ENCODE data around the gene RBM10.
A peak's percentile ranks its signal among the peaks of the same experiment; 100 is the strongest.
"Not testable (repeated sequence)": the region's sequence is repeated elsewhere in the genome, so short reads cannot be mapped to it uniquely, and the experiment has no call there.

RBM10 gene, protein sequence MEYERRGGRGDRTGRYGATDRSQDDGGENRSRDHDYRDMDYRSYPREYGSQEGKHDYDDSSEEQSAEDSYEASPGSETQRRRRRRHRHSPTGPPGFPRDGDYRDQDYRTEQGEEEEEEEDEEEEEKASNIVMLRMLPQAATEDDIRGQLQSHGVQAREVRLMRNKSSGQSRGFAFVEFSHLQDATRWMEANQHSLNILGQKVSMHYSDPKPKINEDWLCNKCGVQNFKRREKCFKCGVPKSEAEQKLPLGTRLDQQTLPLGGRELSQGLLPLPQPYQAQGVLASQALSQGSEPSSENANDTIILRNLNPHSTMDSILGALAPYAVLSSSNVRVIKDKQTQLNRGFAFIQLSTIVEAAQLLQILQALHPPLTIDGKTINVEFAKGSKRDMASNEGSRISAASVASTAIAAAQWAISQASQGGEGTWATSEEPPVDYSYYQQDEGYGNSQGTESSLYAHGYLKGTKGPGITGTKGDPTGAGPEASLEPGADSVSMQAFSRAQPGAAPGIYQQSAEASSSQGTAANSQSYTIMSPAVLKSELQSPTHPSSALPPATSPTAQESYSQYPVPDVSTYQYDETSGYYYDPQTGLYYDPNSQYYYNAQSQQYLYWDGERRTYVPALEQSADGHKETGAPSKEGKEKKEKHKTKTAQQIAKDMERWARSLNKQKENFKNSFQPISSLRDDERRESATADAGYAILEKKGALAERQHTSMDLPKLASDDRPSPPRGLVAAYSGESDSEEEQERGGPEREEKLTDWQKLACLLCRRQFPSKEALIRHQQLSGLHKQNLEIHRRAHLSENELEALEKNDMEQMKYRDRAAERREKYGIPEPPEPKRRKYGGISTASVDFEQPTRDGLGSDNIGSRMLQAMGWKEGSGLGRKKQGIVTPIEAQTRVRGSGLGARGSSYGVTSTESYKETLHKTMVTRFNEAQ

DNA sequence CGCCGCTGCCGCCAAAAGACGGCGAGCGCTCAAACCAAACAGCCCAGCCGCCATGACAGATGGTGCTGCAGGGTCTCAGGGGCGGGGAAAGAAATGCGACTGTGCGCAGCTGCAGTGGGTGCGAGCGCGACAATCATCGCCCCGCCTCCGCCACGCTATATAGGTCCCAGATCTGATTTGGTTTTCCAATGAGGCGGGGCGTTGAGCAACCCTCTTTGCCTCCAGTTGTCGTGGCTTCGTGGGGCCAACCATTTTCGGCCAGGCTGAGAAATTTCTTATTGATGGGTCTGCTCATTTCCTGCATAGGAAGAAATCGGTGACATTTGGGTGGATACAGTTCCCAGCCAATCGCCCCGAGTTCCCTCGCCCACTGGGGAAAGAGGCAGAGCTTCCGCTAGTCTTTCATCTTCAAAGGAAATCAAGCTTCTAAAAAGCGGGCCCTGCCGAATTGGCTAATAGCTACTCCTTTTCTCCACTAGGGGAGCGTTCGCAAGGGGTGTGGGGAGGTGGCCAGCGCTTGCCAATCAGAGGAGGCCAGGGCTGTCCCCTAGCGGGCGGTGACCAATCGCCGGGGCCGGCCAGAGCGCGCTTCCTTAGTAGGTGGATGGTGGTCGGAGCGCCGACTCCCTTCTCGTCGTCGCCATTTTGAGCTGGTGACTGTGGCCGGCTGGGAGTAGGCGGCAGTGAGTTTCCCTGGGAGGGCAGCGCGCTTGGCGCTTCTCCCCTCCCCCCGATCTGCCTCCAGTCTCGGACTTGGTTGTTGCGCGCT, at the start of gene RBM10, which contains the start of gene NDUFB11:
TSS of gene RBM10 (plus strand) at position 596 of the 769 bp plus-strand sequence. CDS start 2,261 bp downstream, outside the sequence.
TSS of gene NDUFB11 (minus strand) at position 77 of the 769 bp plus-strand sequence. CDS start at position 54, 23 bp downstream.
- DNase-seq = peak; percentile 81

DNA sequence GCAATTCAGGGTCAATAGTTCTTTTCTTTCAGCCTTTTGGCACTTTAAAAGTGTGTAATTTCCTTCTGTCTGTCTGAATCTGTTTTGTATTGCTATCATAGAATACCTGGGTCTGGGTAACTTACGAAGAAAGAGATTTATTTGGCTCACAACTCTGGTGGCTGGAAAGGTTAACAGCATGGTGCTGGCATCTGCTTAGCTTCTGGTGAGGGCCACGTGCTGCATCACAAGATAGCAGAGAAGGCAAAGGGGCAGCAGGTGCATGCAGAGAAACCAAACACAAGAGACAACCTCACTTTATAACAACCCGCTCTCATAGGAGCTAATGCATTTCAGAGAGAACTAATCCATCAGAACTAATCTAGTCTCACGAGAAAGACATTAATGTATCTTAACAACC, 48.0 kb upstream of the RBM10 start:
- no peak for DNase-seq

DNA sequence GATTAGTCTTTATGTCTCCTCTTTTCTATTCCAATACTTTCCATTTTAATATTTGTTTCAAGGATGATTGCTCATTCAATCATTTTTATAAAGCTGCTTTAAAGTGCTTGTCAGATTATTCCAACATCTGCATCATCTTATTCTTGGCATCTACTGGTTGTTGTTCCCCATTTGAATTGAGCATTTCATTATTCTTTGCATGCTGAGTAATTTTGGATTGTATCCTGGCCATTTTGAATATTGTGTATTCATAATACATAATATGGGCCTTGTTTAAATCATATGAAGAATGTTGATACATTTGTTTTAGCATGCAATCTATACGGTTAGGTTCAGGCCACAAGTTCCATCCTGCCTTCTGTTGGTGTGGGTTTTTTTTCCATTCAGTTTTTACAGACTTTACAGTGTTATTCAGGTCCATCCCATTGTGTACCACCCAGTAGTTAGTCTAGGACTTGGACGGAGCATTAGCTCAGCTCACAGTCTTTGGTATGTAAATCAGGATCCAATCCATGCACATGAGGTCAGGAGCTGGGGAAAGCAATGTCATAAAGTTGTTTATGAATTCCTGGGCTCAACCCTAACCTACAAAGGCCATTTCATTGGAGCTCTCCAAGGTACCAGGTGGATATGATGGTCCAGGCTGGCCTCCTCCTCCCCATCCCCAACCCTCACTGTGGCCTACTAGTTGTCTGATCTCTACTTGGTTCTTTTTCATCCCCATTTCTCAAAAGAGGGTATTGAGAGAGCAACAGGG, 46.5 kb upstream of the RBM10 start:
- DNase-seq = no peak

DNA sequence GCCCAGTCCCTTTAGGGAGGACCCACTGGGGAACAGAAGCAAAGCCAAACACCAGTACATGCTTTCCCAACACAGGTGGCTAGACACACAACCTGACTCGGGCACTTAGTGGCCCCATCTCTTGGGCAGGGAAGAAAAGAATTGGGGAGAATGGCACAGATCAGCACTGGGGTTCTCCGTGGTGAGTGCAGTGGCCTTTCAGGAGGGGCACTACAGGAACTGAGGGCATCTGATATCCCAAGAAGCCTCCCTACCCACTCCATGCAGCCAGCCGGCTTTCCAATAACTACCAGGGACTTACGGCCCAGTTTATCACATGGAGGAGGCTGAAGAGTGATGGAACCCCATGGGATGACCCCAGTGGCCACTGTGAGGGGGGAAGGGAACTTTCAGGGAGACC, 43.8 kb upstream of the RBM10 start:
- no peak for DNase-seq

DNA sequence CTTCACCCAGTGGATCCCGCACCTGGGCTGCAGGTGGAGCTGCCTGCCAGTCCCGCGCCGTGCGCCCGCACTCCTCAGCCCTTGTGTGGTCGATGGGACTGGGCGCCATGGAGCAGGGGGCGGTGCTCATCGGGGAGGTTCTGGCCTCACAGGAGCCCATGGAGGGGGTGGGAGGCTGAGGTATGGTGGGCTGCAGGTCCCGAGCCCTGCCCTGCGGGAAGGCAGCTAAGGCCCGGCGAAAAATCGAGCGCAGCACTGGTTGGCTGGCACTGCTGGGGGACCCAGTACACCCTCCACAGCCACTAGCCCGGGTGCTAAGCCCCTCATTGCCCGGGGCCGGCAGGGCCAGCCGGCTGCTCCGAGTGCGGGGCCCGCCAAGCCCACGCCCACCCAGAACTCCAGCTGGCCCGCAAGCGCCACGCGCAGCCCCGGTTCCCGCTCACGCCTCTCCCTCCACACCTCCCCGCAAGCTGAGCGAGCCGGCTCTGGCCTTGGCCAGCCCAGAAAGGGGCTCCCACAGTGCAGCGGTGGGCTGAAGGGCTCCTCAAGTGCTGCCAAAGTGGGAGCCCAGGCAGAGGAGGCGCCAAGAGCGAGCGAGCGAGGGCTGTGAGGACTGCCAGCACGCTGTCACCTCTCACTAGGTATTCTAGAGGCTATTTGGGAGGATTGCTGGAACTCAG, 33.9 kb upstream of the RBM10 start:
- not testable (repeated sequence) for DNase-seq

DNA sequence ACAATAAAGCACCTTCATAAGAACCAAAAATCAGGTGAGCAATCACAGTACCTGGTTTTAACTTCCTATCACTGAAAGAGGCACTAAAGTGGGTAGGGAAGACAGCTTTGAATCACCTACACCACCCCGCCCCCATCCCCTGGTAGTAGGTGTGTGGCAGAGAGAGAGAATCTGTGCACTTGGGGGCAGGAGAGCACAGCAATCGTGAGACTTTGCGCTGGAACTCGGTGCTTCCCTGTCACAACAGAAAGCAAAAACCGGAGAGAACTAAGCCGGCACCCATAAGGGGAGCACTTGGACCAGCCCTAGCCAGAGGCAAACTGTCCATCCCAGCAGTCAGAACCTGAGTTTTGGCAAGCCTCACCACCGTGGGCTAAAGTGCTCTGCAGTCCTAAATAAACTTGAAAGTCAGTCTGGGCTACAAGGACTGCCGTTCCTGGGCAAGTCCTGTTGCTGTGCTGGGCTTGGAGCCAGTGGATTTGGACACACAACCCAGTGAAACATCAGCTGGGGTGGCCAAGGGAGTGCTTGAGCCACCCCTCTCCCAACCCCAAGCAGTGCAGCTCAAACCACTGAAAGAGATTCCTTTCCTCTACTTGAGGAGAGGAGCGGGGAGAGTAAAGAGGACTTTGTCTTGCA, 32.6 kb upstream of the RBM10 start:
- DNase-seq = no peak

DNA sequence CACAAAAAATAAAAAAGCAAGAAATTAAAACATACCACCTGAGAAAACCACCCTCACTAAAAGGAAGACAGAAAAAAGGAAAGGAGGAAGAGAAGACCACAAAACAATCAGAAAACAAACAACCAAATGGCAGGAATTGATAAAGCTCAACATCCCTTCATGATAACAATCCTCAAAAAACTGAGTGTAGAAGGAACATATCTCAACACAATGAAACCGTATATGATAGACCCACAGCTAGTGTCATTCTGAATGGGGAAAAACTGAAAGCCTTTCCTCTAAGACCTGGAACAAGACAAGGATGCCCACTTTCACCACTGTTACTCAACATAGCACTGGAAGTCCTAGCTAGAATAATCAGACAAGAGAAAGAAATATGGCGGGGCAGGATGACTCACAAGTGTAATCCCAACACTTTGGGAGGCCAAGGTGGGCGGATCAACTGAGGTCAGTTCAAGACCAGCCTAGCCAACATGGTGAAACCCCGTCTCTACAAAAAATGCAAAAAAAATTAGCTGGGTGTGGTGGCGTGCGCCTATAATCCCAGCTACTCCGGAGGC, 28.4 kb upstream of the RBM10 start:
- not testable (repeated sequence) for DNase-seq

DNA sequence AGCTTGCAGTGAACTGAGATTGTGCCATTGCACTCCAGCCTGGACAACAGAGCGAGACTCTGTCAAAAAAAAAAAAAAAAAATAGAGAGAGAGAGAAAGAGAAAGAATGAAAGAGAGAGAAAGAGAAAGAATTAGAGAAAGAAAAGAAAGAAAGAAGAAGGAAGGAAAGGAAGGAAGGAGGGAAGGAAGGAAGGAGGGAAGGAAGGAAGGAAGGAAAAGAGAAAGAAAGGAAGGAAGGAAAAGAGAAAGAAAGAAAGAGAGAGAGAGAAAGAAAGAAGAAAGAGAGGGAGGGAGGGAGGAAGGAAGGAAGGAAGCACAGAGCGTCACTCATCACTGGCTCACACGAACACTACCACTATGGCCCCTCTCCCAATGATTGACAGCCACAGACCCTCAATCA, 20.6 kb upstream of the RBM10 start:
- not testable (repeated sequence) for DNase-seq

DNA sequence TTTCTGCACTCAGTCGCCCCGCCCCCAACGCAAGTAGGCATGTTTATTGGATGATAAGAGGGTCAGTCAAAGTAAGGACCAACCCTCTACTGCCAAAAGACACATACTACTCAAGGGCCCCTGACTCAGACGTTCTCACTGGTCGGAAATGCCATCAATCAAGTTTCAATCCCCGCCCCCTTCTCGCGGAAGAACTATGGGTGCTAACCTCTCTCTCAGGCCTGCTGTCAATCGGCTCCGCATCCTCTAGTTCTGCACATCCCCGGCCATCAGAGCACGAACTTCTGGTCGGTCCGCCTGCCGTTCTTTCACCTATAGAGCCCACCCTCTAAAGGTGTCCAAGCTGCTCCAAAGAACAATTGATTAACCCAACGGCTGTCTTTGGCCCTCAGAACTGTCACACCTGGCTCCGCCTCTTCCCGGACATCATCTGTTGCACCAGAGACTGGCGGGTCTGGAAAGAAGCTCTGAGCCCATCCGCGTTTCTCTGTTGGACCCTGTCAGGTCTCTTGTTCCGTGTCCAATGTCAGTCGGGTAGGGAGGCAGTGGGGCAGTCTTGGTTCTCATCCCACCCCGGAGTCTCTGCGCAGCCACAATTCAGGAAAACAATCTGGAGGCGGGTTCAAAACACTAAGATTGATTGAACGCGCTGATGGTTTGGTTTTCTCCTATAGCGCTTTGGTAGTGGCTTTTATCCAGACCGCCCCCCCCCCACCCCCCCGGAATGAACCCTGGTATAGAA, 15.7 kb upstream of the RBM10 start:
- DNase-seq = peak; percentile 77

DNA sequence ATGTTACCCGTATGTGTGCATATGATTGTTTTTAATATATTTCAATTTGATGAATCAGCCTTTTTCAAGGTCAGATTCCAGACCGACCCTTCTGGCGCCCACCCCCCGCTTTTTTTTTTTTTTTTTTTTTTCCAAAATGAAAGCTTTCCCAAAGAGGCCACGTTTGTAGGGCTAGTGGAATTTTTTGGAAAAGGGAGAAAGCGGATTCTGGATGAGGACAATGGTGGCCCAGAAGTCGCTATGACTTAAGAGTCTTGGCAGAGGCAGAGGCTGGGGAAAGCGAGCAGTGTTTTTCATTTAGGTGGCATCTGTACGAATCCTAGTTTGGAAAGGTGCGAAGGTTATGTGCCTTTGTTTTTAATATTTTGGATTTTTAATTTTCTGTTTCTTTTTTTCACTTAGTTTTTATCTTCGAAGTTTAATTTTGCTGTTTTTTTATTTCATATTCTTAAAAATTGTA, 15.1 kb upstream of the RBM10 start:
- DNase-seq = no peak

DNA sequence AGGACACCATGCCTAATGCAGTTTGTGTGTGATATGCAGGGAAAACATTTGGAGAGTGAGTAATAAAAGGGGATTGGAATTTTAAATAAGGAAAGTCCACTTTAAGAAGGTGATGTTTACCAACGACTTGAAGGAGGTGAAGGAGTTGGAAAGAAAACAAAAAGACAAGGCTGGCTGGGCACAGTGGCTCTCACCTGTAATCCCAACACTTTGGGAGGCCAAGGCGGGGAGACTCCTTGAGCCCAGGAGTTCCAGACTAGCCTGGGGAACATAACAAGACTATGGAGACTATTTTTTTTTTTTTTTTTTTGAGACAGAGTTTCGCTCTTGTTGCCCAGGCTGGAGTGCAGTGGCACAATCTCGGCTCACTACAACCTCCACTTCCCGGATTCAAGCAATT, 11.5 kb upstream of the RBM10 start:
- no peak for DNase-seq

DNA sequence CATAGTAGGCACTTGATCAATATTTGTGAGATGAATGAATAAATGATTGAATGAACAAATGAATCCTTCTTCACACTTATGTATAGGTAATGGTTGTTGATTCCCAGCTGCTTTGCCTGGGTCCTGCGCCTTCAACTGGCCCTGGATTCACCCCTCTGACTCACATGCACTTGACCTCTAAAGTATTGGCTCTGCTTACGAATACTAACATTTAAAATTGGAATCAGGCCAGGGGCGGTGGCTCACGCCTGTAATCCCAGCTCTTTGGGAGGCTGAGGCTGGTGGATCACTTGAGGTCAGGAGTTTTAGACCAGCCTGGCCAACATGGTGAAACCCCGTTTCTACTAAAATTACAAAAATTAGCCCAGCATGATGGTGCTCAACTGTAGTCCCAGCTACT, 9.4 kb upstream of the RBM10 start:
- not testable (repeated sequence) for DNase-seq

DNA sequence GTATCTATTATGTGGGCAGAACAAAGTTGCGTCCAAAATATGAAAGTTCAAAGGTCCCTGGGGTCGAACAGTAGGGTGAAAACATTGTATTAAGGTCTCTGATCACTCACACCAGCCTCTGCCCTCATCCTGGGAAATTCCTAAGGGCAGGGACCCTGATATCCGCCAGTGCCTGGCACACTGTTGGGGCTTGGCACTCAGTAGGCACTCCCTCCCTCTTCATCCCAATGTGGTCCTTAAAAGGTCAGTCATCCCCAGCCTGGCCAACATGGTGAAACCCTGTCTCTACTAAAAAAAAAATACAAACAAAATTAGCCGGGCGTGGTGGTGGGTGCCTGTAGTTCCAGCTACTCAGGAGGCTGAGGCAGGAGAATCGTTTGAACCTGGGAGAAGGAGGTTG, 6.8 kb upstream of the RBM10 start:
- DNase-seq = no peak

DNA sequence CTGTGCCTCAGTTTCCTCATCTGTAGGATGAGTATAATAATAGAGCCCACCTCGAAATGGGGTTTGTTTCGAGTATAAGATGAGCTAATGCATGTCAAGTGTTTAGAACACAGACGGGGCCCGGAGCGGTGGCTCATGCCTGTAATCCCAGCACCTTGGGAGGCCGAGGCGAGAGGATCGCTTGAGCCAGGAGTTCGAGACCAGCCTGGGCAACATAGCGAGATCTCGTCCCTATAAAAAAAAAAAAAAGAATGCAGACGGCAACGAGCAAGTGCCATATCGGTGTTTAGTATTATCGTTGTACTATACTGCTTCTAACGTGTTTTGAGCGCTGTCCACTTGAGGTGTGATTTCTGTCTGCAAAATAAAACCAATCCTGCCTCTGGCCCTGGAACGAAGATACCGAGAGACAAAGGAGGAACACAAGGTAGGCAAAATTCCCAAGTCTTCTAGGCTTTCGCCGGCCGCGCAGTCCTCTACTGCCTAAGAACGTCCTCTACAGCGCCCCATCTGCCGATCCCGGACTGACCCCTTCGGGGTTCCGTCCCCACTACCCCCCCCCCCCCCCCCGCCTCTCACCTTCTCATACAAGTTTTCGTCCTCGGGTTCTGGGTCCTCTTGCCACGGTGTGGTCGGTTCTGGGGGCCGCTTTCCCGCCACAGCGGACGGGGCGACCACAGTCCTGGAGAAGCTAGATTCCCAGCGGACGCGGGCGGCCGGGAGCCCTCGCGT, 961 bp upstream of the RBM10 start:
- DNase-seq = peak; percentile 2

DNA sequence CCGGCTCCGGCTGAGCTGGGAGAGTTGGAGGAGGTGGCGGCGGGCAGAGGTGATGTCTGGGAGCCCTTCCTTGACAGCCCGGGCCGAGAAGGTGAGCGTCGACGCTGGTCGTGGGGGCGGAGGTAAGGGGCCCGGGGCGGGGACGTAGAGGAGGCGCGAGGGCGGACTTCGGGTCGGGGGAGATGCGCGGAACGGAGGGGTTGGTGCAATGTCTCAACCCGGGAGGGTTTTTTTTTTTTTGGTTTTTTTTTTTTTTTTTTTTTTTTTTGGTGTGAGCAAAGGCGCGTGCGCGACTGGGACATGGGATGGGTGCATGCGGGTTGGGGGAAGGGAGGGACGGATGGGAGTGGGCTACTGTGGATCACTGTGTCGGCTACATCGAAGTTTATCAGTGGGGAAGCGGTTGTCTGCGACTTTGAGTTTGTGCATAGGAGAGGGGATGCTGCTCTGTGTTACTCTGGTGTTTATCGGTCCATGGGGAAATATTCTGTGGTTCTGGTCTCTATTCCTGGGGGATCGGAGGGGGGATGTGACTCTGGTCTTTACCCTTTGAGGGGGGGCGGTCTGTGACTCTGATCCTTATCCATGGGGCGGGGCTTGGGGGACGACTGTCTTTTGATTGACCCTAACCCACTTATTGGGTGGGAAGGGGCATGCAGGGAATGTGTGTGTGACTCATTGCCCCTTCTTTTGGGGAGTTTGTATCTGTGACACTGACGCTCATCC, 537 bp downstream of the RBM10 start:
- DNase-seq = no peak

DNA sequence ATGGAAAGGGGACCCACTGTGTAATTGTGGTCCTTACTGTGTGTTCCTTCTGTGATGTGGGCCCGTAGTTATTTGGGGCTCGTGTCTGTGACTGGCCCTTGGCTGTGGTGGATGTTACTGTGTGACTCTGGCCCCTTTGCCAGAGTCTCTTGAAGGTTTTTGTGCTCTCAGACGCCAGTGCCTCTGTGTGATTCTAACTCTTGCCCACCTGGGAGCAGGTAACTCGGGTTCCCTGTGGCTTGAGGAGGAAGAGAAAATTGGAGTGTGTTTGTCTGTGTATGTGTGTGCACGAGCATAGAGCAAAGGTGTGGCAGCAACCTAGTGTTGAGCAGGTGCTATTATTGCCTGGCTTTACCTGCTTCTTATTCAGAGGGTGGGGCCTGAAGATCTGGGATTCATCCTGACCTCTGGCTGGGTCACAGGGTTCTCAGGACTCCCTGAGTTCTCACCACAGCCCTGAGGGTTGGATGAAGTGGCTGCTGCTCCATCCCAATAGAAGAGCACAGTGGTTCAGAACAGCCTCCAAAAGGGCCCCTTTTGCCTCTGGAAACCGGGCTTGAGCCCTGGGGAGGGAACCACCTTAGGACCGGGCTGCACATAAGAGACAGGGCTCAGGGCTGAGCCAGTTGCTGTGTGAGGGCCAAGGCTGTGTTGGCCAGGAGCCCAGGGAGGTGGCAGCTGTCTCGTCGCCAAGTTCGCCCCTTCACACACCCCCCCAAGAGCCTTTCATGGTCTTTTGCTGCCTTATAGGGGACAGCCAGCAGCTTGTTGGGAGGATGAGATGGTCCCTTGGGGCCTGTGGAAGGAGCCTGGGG, 1.3 kb downstream of the RBM10 start:
- DNase-seq = no peak

Measured in GF-D8 (cell line).